Tibial artery (tissue), 4 donors: ENCODE results near the gene PARP12.

Source experiments
- DNase-seq, 2 donors: peaks; one replicate each; pipeline ENCODE4 v3.0.0-alpha.2; 2019
- H3K27ac ChIP-seq, 2 donors: fragments of 200-600 bp; sonication (generic) in 1 of 2; 1 replicate in 1 of 2; 2 replicates in 1 of 2; pipeline ENCODE4 v1.5.1; 2018 to 2019; ENCODE audit warnings: mild to moderate bottlenecking in 1 of 2
- H3K27me3 ChIP-seq, 2 donors: fragments of 200-600 bp; sonication (generic) in 1 of 2; one replicate each; pipeline versions ENCODE4 v1.5.1 to v1.6.0; 2016 to 2019
- H3K36me3 ChIP-seq, 3 donors: fragments of 200-600 bp; sonication (generic) in 2 of 3; one replicate each; pipeline ENCODE4 v1.5.1; 2016 to 2019; ENCODE audit warnings: mild to moderate bottlenecking in 2 of 3
- H3K4me1 ChIP-seq, 4 donors: fragments of 200-600 bp; sonication (generic) in 2 of 4; 1 replicate in 3 of 4; 2 replicates in 1 of 4; pipeline ENCODE4 v1.5.1; 2016 to 2019
- H3K4me3 ChIP-seq, 2 donors: fragments of 200-600 bp; sonication (generic) in 1 of 2; 1 replicate in 1 of 2; 2 replicates in 1 of 2; pipeline ENCODE4 v1.5.1; 2018 to 2019; ENCODE audit warnings: mild to moderate bottlenecking in 2 of 2
- H3K9me3 ChIP-seq, 3 donors: fragments of 200-600 bp; sonication (generic) in 1 of 3; one replicate each; pipeline ENCODE4 v1.5.1; 2016 to 2019
- CTCF ChIP-seq, 2 experiments: fragments of 200-600 bp in 1 of 2; fragments of 450-650 bp in 1 of 2; IDR thresholded peaks; one replicate each; pipeline ENCODE4 v1.5.1; 2017 to 2019; ENCODE audit warnings: antibody characterized with exemption in 2 of 2, mild to moderate bottlenecking in 1 of 2, moderate library complexity in 1 of 2
- intact Hi-C: fragments of 100-400 bp; cut with DNase I; formaldehyde crosslinking; loops from one replicate; pipeline ENCODE4 v1.15.0; 2023; ENCODE audit warnings: low total_unique reads

PARP12 gene

GRCh38 chr7:139994356-139994755, 68.4 kb downstream of the PARP12 start:
- intact Hi-C loops, result no loop called here
- no peak overlapping the region for H3K27ac ChIP-seq
- no peaks in the 10 kb centered on the region for H3K36me3 ChIP-seq
- no peaks in the 10 kb centered on the region for H3K27me3 ChIP-seq
- TF ChIP-seq CTCF (IDR thresholded peaks at IDR 0.05), result no peak
- no peaks in the 10 kb centered on the region for H3K9me3 ChIP-seq
- no peaks in the 10 kb centered on the region for H3K4me1 ChIP-seq
- DNase-seq, result no peak
- H3K4me3 ChIP-seq, result no peak overlapping the region

GRCh38 chr7:139993592-139993991, 69.2 kb downstream of the PARP12 start:
- intact Hi-C loops, result no loop called here
- no peaks in the 10 kb centered on the region for H3K27me3 ChIP-seq
- no peak for TF ChIP-seq CTCF (IDR thresholded peaks at IDR 0.05)
- H3K4me1 ChIP-seq, result no peaks in the 10 kb centered on the region
- no peaks in the 10 kb centered on the region for H3K36me3 ChIP-seq
- H3K27ac ChIP-seq, result no peak overlapping the region
- no peak overlapping the region for H3K4me3 ChIP-seq
- DNase-seq, result no peak
- no peaks in the 10 kb centered on the region for H3K9me3 ChIP-seq

- no peak overlapping the region for H3K27ac ChIP-seq
- intact Hi-C loops, result no loop called here
These were observed 69.6 kb downstream of the PARP12 start for GRCh38 chr7:139993169-139993568.

GRCh38 chr7:139992353-139993044, 70.3 kb downstream of the PARP12 start:
- peak in 1 of 2 donors; percentile 53 for DNase-seq
- H3K27me3 ChIP-seq, result no peaks in the 10 kb centered on the region
- no peak for TF ChIP-seq CTCF (IDR thresholded peaks at IDR 0.05)
- no peaks in the 10 kb centered on the region for H3K4me1 ChIP-seq
- no peak overlapping the region for H3K27ac ChIP-seq
- intact Hi-C loops, result no loop called here
- H3K36me3 ChIP-seq, result no peaks in the 10 kb centered on the region
- no peaks in the 10 kb centered on the region for H3K9me3 ChIP-seq
- no peak overlapping the region for H3K4me3 ChIP-seq

More at GRCh38 chr7:139993169-139993568, 69.6 kb downstream of the PARP12 start:
- no peaks in the 10 kb centered on the region for H3K36me3 ChIP-seq
- H3K4me1 ChIP-seq, result no peaks in the 10 kb centered on the region
- H3K9me3 ChIP-seq, result no peaks in the 10 kb centered on the region
- no peak overlapping the region for H3K4me3 ChIP-seq
- no peak for DNase-seq
- no peaks in the 10 kb centered on the region for H3K27me3 ChIP-seq
- no peak for TF ChIP-seq CTCF (IDR thresholded peaks at IDR 0.05)

GRCh38 chr7:139991911-139992310, 70.8 kb downstream of the PARP12 start:
- H3K27ac ChIP-seq, result no peak overlapping the region
- H3K9me3 ChIP-seq, result no peaks in the 10 kb centered on the region
- no peak for TF ChIP-seq CTCF (IDR thresholded peaks at IDR 0.05)
- DNase-seq, result no peak
- no peaks in the 10 kb centered on the region for H3K36me3 ChIP-seq
- intact Hi-C loops, result no loop called here
- no peaks in the 10 kb centered on the region for H3K27me3 ChIP-seq
- H3K4me3 ChIP-seq, result no peak overlapping the region
- H3K4me1 ChIP-seq, result no peaks in the 10 kb centered on the region

GRCh38 chr7:139991269-139991666, 71.5 kb downstream of the PARP12 start:
- no peak for DNase-seq
- Histone ChIP-seq H3K36me3 (no peaks in the 10 kb centered on the region), H3K27ac (no peak overlapping the region), H3K27me3 (no peaks in the 10 kb centered on the region), H3K4me1 (no peaks in the 10 kb centered on the region), H3K9me3 (no peaks in the 10 kb centered on the region), H3K4me3 (no peak overlapping the region)
- intact Hi-C loops, result no loop called here
- TF ChIP-seq CTCF (IDR thresholded peaks at IDR 0.05), result no peak
